Astrocyte of the spinal cord (primary cell): ENCODE data around the gene OR5D18.
"Not testable (repeated sequence)": the region's sequence is repeated elsewhere in the genome, so short reads cannot be mapped to it uniquely, and the experiment has no call there.

Source experiments
- DNase-seq: peaks from one replicate; pipeline ENCODE4 v3.0.0; 2011; ENCODE audit warnings: low read depth, low spot score
- H3K4me3 ChIP-seq: 2 replicates; pipeline ENCODE4 v1.5.1; 2011; ENCODE audit warnings: low read depth, mild to moderate bottlenecking, low read length, moderate library complexity
- in situ Hi-C: cut with HindIII; loops from 2 replicates; pipeline ENCODE4 v1.10.0; 2017; ENCODE audit warnings: low sequenced_read_pairs
- TF ChIP-seq, protein P1 (sequence below): IDR thresholded peaks from 2 replicates; pipeline ENCODE4 v1.5.1; 2012; ENCODE audit warnings: low read depth, mild to moderate bottlenecking, low read length, inconsistent platforms

OR5D18 gene

DNA sequence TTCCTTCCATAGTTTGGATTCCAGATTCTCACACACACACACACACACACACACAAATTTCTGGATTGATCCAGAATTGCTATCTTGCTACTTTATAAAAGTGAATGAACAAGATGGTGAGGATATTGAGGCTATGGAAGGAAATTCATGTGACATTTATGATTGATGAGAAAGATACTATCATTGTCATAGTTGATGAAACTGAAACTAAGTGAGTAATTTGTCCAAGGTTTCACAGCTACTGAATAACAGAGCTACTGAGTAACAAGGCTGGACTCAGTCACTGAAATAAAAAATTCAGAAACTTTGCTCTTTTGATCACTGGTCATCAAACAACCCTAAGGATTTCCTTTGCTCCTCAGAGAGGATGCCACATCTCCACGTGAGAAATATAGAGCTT is 35.3 kb downstream of the OR5D18 start:
- TF ChIP-seq, protein P1, sequence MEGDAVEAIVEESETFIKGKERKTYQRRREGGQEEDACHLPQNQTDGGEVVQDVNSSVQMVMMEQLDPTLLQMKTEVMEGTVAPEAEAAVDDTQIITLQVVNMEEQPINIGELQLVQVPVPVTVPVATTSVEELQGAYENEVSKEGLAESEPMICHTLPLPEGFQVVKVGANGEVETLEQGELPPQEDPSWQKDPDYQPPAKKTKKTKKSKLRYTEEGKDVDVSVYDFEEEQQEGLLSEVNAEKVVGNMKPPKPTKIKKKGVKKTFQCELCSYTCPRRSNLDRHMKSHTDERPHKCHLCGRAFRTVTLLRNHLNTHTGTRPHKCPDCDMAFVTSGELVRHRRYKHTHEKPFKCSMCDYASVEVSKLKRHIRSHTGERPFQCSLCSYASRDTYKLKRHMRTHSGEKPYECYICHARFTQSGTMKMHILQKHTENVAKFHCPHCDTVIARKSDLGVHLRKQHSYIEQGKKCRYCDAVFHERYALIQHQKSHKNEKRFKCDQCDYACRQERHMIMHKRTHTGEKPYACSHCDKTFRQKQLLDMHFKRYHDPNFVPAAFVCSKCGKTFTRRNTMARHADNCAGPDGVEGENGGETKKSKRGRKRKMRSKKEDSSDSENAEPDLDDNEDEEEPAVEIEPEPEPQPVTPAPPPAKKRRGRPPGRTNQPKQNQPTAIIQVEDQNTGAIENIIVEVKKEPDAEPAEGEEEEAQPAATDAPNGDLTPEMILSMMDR: no peak
- in situ Hi-C loops: no loop called here
- no peak overlapping the region for H3K4me3 ChIP-seq
- DNase-seq: no peak

DNA sequence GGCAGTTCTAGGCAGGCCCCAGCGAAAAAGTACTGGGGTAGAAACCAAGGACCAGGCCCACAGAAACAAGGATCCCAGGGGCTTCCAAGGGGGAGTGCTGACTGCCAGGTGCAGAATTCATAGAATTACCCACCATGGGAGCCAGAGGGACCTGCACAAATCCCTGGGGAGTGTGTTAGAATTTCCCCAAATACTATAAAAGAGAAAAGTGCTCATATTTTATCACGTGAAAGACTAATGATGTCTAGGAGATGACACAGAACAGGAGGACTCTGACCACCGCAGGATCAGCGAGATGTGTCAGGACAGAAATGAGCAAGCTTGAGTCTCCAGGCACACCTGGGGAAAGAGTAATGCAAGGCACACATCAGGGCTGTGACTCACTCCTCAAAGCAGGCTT is 47.9 kb downstream of the OR5D18 start:
- in situ Hi-C loops, H3K4me3 ChIP-seq, DNase-seq: not testable (repeated sequence)
